Skeletal muscle tissue (tissue), 4 donors: ENCODE data around the gene ORC3. TPM values are rescaled to one million over a fixed set of nuclear protein-coding genes. Genes with fewer than 3 reads are reported as not detected.

Experiments
- H3K27ac ChIP-seq: one replicate; pipeline ENCODE4 v1.7.0; 2013; ENCODE audit warnings: mild to moderate bottlenecking, low read depth, low read length, inconsistent platforms
- H3K27me3 ChIP-seq, 3 donors: one replicate each; pipeline ENCODE4 v1.7.0; 2013; ENCODE audit warnings: low read length in 3 of 3; ENCODE audit not compliant: control insufficient read depth in 3 of 3, insufficient read depth in 3 of 3
- H3K36me3 ChIP-seq, 3 donors: one replicate each; pipeline ENCODE4 v1.7.0; 2013; ENCODE audit warnings: low read length in 3 of 3; ENCODE audit not compliant: control insufficient read depth in 3 of 3, insufficient read depth in 3 of 3
- H3K4me1 ChIP-seq, 3 donors: one replicate each; pipeline ENCODE4 v1.7.0; 2013; ENCODE audit warnings: low read length in 3 of 3, mild to moderate bottlenecking in 3 of 3; ENCODE audit not compliant: control insufficient read depth in 3 of 3, insufficient read depth in 3 of 3
- H3K4me3 ChIP-seq, 3 donors: one replicate each; pipeline ENCODE4 v1.7.0; 2013; ENCODE audit warnings: low read length in 3 of 3
- H3K9ac ChIP-seq, 3 donors: one replicate each; pipeline ENCODE4 v1.7.0; 2013; ENCODE audit warnings: low read length in 3 of 3, mild to moderate bottlenecking in 3 of 3, moderate library complexity in 2 of 3, low read depth in 1 of 3
- H3K9me3 ChIP-seq, 3 donors: one replicate each; pipeline ENCODE4 v1.7.0; 2013; ENCODE audit warnings: low read length in 3 of 3; ENCODE audit not compliant: control insufficient read depth in 3 of 3
- total RNA-seq: library from RNA; depleted of rRNA; stranded (reverse); fragments of >200 nt; gene quantifications from one replicate; pipeline ENCODE4 v1.2.3, GENCODE V29; 2014
- donor health status: Osteomylitis.

Gene ORC3
- total RNA-seq, 1 donor from 2014 or later = 21.4 TPM

DNA sequence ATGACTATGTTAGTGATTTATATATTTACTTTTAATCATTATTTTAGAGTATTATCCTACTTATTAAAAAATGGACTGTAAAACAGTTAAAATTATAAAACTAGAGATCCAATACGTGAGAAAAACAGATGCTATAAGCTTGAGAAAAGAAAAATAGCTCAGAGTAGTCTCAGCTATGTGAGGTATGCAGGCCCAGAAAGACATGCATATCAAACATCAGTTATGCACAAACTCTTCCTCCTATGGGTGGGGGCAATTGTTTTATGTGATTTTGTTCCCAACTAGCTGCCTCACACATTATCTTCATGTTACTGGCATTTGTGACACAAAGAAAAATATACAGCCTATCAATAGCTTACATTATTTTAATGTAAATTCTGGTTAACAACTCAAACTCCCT is 28.9 kb upstream of the ORC3 start:
- Histone ChIP-seq H3K27ac (no peak overlapping the region), H3K36me3 (peaks cover 13 to 24% (median 21%) of the 10 kb centered on the region in 3 donors), H3K9ac (no peak overlapping the region), H3K9me3 (no peaks in the 10 kb centered on the region), H3K4me1 (no peaks in the 10 kb centered on the region), H3K4me3 (no peak overlapping the region), H3K27me3 (no peaks in the 10 kb centered on the region)

DNA sequence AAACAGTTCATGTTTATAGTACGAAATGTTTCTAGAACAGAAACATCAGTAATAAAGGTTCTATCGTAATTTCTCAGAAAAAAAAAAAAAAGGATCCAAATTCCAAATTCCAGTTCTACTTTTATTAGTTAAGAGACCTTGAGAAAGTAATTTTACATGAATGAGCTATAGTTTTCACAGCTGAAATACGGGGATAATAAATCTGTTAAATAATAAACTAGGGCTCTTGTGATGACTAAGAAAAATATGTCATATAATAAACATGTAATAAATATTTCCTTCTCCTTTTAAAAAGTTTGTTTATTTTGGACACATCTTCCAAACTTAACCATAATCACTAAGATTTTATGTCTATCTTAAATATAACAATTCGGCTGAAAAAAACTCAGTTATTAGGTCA is 17.9 kb upstream of the ORC3 start:
- Histone ChIP-seq H3K9me3 (no peaks in the 10 kb centered on the region), H3K4me3 (no peak overlapping the region), H3K27me3 (no peaks in the 10 kb centered on the region), H3K9ac (no peak overlapping the region), H3K4me1 (peaks cover 0 to 5% (median 0%) of the 10 kb centered on the region in 3 donors), H3K27ac (no peak overlapping the region), H3K36me3 (peaks cover 0 to 2% (median 1%) of the 10 kb centered on the region in 3 donors)

DNA sequence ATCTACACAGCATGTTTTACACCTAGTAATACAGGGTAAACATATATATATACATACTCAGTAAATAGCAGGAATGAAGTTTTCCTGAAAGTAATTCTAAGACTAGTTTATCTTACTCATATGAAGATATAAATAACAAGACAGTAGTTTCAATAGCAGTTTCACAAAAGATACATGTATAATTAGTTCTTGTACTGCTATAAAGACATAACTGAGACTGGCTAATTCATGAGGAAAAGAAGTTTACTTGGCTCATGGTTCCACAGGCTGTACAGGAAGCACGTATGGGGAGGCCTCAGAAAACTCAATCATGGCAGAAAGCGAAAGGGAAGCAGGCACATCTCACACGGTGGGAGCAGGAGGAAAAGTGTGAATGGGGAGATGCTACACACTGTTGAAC is 17.1 kb upstream of the ORC3 start:
- H3K4me1 ChIP-seq = peaks cover 0 to 5% (median 0%) of the 10 kb centered on the region in 3 donors
- H3K4me3 ChIP-seq = no peak overlapping the region
- no peak overlapping the region for H3K9ac ChIP-seq
- no peak overlapping the region for H3K27ac ChIP-seq
- H3K27me3 ChIP-seq = no peaks in the 10 kb centered on the region
- H3K9me3 ChIP-seq = no peaks in the 10 kb centered on the region
- peaks cover 0 to 2% (median 2%) of the 10 kb centered on the region in 3 donors for H3K36me3 ChIP-seq

DNA sequence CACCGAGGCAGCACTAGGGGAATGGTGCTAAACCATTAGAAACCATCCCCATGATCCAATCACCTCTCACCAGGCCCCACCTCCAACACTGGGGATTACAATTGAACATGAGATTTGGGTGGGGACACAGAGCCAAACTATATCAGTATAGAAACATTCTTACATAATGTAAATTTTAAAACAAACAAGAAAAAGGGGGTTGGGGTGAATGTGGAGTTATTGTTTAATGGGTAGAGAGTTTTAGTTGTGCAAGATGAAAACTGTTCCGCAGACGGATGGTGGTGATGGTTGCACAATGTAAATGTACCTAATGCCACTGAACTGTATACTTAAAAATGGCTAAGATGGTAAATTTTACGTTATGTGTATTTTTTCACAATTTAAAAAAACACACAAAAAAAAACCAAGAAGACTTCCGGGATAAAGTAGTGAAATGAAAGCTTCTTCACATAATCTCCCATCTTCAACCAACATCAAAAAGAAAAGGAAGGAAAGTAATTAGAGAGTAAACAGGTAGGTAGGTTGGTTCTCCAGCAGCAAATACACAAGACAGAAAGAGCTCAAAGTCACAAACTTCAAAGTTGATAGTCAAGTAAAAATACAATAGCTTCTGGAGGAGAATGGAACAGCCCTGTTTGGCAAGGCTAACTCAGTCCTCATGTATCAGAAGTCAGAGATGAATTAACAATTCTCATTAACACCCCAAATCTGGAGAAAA is 16.5 kb upstream of the ORC3 start:
- Histone ChIP-seq H3K4me1 (peaks cover 0 to 5% (median 0%) of the 10 kb centered on the region in 3 donors), H3K4me3 (no peak overlapping the region), H3K9ac (no peak overlapping the region), H3K36me3 (peaks cover 0 to 2% (median 0%) of the 10 kb centered on the region in 3 donors), H3K27ac (no peak overlapping the region), H3K27me3 (no peaks in the 10 kb centered on the region), H3K9me3 (no peaks in the 10 kb centered on the region)

DNA sequence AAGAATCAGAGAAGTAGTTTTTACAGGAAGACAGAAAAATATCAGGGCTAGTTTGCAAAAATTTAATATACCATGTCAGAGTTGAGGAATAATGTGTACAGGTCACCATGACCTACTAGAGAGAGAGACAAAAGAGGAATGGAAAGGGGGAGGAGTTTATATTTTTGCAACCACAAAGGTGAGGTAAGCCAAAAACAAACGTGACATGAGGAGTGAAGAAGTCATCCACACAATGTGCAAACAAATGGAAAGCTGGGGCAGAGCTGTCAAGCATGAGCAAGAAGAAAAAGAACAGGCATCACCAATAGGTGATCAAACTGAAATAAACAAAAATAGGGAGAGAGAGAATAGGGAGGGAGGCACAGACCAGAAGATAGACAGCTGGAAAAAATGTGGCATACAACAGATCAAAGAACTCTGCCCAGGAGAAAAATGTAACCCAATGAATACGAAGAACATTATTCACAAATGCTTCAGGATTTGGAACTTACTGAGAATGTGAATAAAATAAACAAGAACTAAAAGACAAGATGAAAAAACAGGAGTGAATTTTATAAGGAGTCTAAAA is 15.6 kb upstream of the ORC3 start:
- H3K36me3 ChIP-seq = peaks cover 0 to 2% (median 0%) of the 10 kb centered on the region in 3 donors
- no peak overlapping the region for H3K4me3 ChIP-seq
- no peak overlapping the region for H3K27ac ChIP-seq
- H3K9me3 ChIP-seq = no peaks in the 10 kb centered on the region
- no peaks in the 10 kb centered on the region for H3K27me3 ChIP-seq
- H3K4me1 ChIP-seq = peaks cover 0 to 5% (median 0%) of the 10 kb centered on the region in 3 donors
- H3K9ac ChIP-seq = no peak overlapping the region

DNA sequence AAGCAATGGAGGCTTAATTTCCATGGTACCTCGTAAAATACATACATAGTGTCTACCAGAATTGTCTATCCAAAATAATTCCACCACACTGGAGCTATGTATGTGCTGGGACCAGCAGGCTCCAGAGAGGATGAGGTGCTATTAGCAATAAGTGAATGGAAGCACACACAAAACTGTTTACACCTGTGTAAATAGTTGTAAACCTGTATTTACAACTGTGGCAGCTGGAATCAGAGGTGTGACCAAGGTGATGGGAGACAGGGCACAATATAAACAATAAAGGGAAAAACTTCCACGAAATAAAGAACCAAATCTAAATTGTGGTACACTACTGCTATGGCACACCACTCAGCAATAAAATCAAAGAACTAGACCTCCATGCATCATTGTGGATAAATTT is 14.5 kb upstream of the ORC3 start:
- Histone ChIP-seq H3K9ac (no peak overlapping the region), H3K9me3 (no peaks in the 10 kb centered on the region), H3K36me3 (peaks cover 0 to 5% (median 0%) of the 10 kb centered on the region in 3 donors), H3K27me3 (no peaks in the 10 kb centered on the region), H3K27ac (no peak overlapping the region), H3K4me1 (peaks cover 0 to 5% (median 0%) of the 10 kb centered on the region in 3 donors), H3K4me3 (no peak overlapping the region)

DNA sequence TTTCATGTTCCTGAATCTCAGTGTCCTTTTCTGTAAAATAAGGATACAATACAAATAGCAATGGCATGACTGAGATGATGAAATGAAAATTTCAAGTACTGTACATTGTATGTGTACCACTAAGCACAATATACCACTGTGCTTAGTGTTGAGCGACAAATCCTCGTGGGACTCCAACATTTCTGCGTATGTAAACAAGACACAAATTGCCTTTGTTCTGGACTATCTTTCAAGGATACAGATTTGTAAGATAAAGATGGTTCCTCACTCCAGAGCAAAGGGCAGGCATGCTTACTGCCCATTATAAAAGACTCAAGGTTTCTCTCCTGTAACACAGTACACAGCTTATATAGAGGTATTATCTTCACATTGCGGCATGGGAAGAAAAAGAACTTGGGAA is 6.1 kb upstream of the ORC3 start:
- H3K27ac ChIP-seq = no peak overlapping the region
- no peak overlapping the region for H3K4me3 ChIP-seq
- no peaks in the 10 kb centered on the region for H3K9me3 ChIP-seq
- H3K4me1 ChIP-seq = peaks cover 4 to 13% (median 9%) of the 10 kb centered on the region in 3 donors
- H3K27me3 ChIP-seq = no peaks in the 10 kb centered on the region
- H3K9ac ChIP-seq = no peak overlapping the region
- peaks cover 0 to 17% (median 4%) of the 10 kb centered on the region in 3 donors for H3K36me3 ChIP-seq

DNA sequence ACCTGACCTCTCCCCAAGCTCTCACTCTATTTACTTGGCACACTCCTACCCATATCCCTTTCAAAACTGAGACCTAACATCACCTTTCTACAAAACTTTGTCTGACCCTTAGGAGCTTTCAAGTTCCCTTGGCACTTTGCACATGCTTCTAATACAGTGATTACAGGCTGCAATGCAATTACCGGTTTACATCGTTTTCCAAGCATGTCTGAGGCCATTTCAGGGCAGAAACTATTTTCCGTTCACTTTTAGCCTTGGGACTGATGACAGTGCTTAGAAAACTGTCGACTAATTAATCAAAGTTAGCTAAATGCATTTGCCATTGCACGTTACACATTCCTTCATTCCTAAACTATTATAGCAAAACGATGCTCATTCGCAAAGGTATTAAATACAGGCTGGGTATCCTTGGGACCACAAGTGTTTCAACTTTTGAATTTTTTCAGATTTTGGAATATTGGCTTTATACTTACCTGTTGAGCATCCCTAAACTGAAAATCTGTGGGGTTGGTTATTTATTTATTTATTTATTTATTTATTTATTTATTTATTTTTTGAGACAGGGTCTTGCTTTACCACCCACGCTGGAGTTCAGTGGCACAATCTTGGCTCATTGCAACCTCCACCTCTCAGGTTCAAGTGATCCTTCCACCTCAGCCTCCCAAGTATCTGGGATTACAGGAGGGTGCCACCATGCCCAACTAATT is 3.4 kb upstream of the ORC3 start:
- peaks cover 0 to 13% (median 4%) of the 10 kb centered on the region in 3 donors for H3K36me3 ChIP-seq
- peaks cover 14 to 36% (median 18%) of the 10 kb centered on the region in 3 donors for H3K4me1 ChIP-seq
- H3K9ac ChIP-seq = no peak overlapping the region
- H3K27me3 ChIP-seq = no peaks in the 10 kb centered on the region
- no peak overlapping the region for H3K4me3 ChIP-seq
- no peaks in the 10 kb centered on the region for H3K9me3 ChIP-seq
- H3K27ac ChIP-seq = no peak overlapping the region

DNA sequence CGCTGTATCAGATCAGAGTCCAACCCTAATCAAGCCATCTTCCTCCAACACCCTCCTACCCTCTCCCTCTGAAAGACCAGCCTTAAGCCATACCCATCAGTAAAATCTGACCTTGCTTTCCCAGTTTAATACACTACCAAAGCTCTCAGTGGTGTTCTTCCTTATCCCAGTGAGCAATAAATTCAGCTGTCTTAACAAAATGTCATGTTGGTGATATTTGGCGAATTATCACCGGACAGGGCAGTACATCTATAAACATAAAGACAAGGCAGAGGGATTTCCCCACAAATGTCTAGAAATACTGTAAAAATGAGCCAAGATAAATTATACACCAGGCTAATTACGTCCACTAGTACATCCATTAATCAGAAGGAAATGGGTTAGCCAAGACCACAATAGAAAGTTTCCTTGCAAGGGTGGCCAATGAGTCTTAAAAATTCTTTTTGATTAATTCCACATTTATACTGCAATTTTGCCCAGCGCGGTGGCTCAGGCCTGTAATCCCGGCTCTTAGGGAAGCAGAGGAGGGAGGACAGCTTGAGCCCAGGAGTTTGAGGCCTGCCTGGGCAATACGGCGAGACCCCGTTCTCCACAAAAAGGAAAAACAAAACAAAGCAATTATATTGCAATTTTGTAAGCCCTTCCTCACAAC is 1.1 kb upstream of the ORC3 start:
- Histone ChIP-seq H3K27ac (peak overlapping the region; percentile 78), H3K36me3 (peaks cover 0 to 2% (median 0%) of the 10 kb centered on the region in 3 donors), H3K4me3 (peak overlapping the region; percentile 98 to 100 (median 100)), H3K9ac (peak overlapping the region; percentile 94), H3K27me3 (no peaks in the 10 kb centered on the region), H3K4me1 (peaks cover 14 to 36% (median 18%) of the 10 kb centered on the region in 3 donors), H3K9me3 (no peaks in the 10 kb centered on the region)
